HG03520 (cell line): ENCODE data around the gene MRPL37.

Experiments
- ATAC-seq: cut with Tn5 transposase; IDR thresholded peaks from one replicate; pipeline ENCODE4 v1.9.1; 2021; ENCODE audit warnings: mild to moderate bottlenecking, moderate library complexity; ENCODE audit not compliant: unreplicated experiment

Gene MRPL37

GRCh38 chr1:54262244-54262643 lies 62.3 kb downstream of the MRPL37 start:
- ATAC-seq = no peak

- ATAC-seq = no peak
Observed at GRCh38 chr1:54263601-54264226, 63.7 kb downstream of the MRPL37 start.

- no peak for ATAC-seq
Observed at GRCh38 chr1:54265126-54265525, 65.2 kb downstream of the MRPL37 start.

- no peak for ATAC-seq
Observed at GRCh38 chr1:54265659-54266058, 65.7 kb downstream of the MRPL37 start.

- ATAC-seq = no peak
Observed at GRCh38 chr1:54266195-54266594, 66.2 kb downstream of the MRPL37 start.

GRCh38 chr1:54266908-54267307 lies 66.9 kb downstream of the MRPL37 start:
- no peak for ATAC-seq
